A549 treated with GW870086 at 1 μM for 4 hours (cell line): ENCODE data around the gene CCM2L. TPM values are rescaled to one million over a fixed set of nuclear protein-coding genes. Genes with fewer than 3 reads are reported as not detected.

Experiments
- total RNA-seq: library from RNA; stranded (reverse); fragments of 200-300 nt; extraction: Qiagen RNA extraction; gene quantifications from 5 replicates; pipeline ENCODE4 v1.2.3, GENCODE V29; 2022; ENCODE audit warnings: low read depth

The CCM2L gene
- 0.24 to 0.56 TPM (median 0.45 TPM) in 5 replicates for total RNA-seq

DNA sequence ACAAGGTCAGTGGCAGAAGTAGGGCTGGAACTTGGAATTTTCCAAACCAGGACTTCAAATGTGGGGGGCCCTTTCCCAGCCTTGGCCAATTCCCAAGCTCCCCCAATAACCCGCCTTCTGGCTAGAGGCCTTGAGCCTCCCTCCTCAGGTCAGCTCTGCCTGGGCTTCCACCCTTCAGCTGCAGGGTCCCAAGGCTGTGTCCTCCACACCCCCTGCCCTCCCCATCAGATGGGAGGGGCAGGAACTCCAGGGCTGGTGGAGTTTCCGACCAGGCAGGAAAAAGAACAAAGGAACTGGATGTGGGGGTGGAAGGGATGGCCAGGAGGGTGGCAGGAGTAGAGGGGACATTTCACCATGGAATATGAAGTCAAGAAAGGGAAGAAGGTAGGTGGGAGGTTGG, at the start of gene CCM2L:
Gene CCM2L, plus strand, starts transcription at position 338 of the 400 bp plus-strand sequence. Its CDS starts 17 bp downstream, at position 355.

DNA sequence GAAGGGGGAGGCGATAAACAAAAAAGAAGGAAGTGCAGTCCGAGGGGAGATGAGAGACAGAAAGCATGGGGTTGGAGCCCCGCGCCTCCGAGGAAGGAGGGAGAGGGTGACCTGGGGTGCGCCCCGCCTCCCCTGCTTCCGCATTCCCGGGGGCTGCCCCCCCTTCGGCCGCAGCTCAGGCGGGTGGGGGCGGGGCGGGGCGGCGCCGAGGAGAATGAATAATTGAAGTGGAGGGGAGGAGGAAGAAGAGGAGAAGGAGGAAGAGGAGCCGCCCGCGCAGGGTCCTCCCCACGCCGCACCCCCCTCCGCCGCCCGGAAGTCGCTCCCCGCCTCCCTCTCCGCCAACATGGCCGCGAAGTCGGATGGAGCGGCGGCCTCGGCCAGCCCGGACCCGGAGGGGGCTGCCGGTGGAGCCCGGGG, 42.4 kb upstream of the CCM2L start, which contains the start of gene XKR7:
Gene XKR7, plus strand, starts transcription at position 322 of the 420 bp plus-strand sequence. Its CDS starts 25 bp downstream, at position 347.

GRCh38 chr20:32052090-32052777, 42.0 kb downstream of the CCM2L start, which contains the start of gene HCK:
TSS of gene HCK (plus strand) at chr20:32052242.

Other genes starting within 250 kb of the CCM2L start
- 0.48 to 0.86 TPM (median 0.66 TPM) in 5 replicates for gene MYLK2, start 191.1 kb upstream of the CCM2L start, total RNA-seq
- 0.35 to 1.1 TPM (median 0.64 TPM) in 5 replicates for gene FOXS1, start 164.8 kb upstream of the CCM2L start, total RNA-seq
- gene DUSP15, start 139.9 kb upstream of the CCM2L start, total RNA-seq: 0.66 to 1.6 TPM (median 1.0 TPM) in 5 replicates
- 0.09 to 0.15 TPM in 2 of 5 replicates, not detected in the others for gene TTLL9, start 139.8 kb upstream of the CCM2L start, total RNA-seq
- 30.1 to 36.7 TPM (median 33.6 TPM) in 5 replicates for gene PDRG1, start 58.4 kb upstream of the CCM2L start, total RNA-seq
- 0.01 TPM in 1 of 5 replicates, not detected in the others for gene XKR7, start 42.3 kb upstream of the CCM2L start, total RNA-seq
- 0.06 to 0.18 TPM (median 0.14 TPM) in 5 replicates for gene HCK, start 41.8 kb downstream of the CCM2L start, total RNA-seq
- gene TM9SF4, start 99.3 kb downstream of the CCM2L start, total RNA-seq: 33.4 to 37.6 TPM (median 36.7 TPM) in 5 replicates
- 12.8 to 14.2 TPM (median 13.6 TPM) in 5 replicates for gene PLAGL2, start 197.3 kb downstream of the CCM2L start, total RNA-seq
- gene POFUT1, start 197.4 kb downstream of the CCM2L start, total RNA-seq: 35.7 to 48.9 TPM (median 42.9 TPM) in 5 replicates